ENCODE measurements around the gene MKI67. TPM values are rescaled to one million over a fixed set of nuclear protein-coding genes. Genes with fewer than 3 reads are reported as not detected.
A peak's percentile ranks its signal among the peaks of the same experiment; 100 is the strongest.

MKI67 gene
- total and polyA plus RNA-seq, 2 of the 4 experiments (the other 2 are of a cell fraction), result 13.5 to 36.4 TPM

GRCh38 chr10:128064108-128064969, 61.9 kb downstream of the MKI67 start:
- no peaks in the 10 kb centered on the region for H3K9me3 ChIP-seq (ENCODE audit: control insufficient read depth, insufficient read depth, low read length)
- TF ChIP-seq MAZ (IDR thresholded peaks at IDR 0.05; ENCODE audit: borderline replicate concordance, low read depth, low read length) (peak; percentile 45; the same call in 1 of the 2 replicates), RAD21 (IDR thresholded peaks at IDR 0.05; ENCODE audit: low read length) (no peak), CEBPB (IDR thresholded peaks at IDR 0.05; ENCODE audit: low read depth, low read length) (peak; percentile 67), BHLHE40 (IDR thresholded peaks at IDR 0.05; ENCODE audit: low read depth, low read length) (peak; percentile 65), MAFK (IDR thresholded peaks at IDR 0.05; ENCODE audit: low read depth, low read length) (no peak)
- H3K9me1 ChIP-seq (ENCODE audit: insufficient read depth, low read length), result peaks cover 3% of the 10 kb centered on the region; the same call in 1 of the 2 replicates
- in situ Hi-C loops (cut with MboI; ENCODE audit: low sequenced_read_pairs) (no loop called here), dilution Hi-C loops (cut with HindIII; ENCODE audit: low sequenced_read_pairs, unreplicated experiment) (no loop called here), intact Hi-C loops (cut with micrococcal nuclease) (no loop called here)
- no peak overlapping the region for H2BK5ac ChIP-seq (ENCODE audit: low read depth, low read length, poor library complexity, severe bottlenecking)
- no peak overlapping the region; the same call in 1 of the 2 replicates for H3K14ac ChIP-seq (replicated peaks; ENCODE audit: low read depth, low read length)
- peak overlapping the region; percentile 62; the same call in 1 of the 2 replicates for H3K18ac ChIP-seq (ENCODE audit: low read depth, low read length)
- H3K4ac ChIP-seq (ENCODE audit: low read depth, low read length), result no peak overlapping the region
- H3K4me1 ChIP-seq (ENCODE audit: control insufficient read depth, insufficient read depth, low read length), result peaks cover 6% of the 10 kb centered on the region
- H3K56ac ChIP-seq (ENCODE audit: extremely low read depth, insufficient read depth, low read length), result no peak overlapping the region
- DNase-seq (peak; percentile 49), ATAC-seq (ENCODE audit: low read depth) (peak; percentile 44)
- H3K36me3 ChIP-seq (ENCODE audit: control insufficient read depth, insufficient read depth, low read length), result no peaks in the 10 kb centered on the region
- H3K4me2 ChIP-seq (ENCODE audit: low read depth, low read length), result no peak overlapping the region
- H3K23ac ChIP-seq (ENCODE audit: low read depth, low read length), result no peak overlapping the region
- H2BK120ac ChIP-seq (ENCODE audit: low read depth, low read length), result no peak overlapping the region
- WGBS, 2 experiments (ENCODE audit: extremely low coverage in 2 of 2, insufficient read length in 1 of 2), result 60% methylated on average over 1 of the region's 11 CpGs; no CpG with 5 or more reads in 1 of the 2 experiments
- no peak overlapping the region for H2BK15ac ChIP-seq (ENCODE audit: low read depth, low read length)
- H2AFZ ChIP-seq (replicated peaks; ENCODE audit: low read length, poor library complexity), result peak overlapping the region; percentile 54
- peak overlapping the region; percentile 51 for H4K5ac ChIP-seq (ENCODE audit: low read depth, low read length)
- H3K27me3 ChIP-seq (ENCODE audit: control insufficient read depth, insufficient read depth, low read length), result no peaks in the 10 kb centered on the region; the same call in 1 of the 2 replicates
- no peak overlapping the region for H4K8ac ChIP-seq (ENCODE audit: low read depth in 2 of 2, low read length in 2 of 2)
- no peak overlapping the region for H3K27ac ChIP-seq (ENCODE audit: insufficient read depth, low read length)
- no peak overlapping the region for H2AK9ac ChIP-seq (replicated peaks; ENCODE audit: low read depth, low read length, poor library complexity)
- no peak overlapping the region for H3K4me3 ChIP-seq (ENCODE audit: insufficient read depth, low read depth, low read length)
- no peaks in the 10 kb centered on the region for H3K79me1 ChIP-seq (ENCODE audit: low read depth in 1 of 2, low read length in 2 of 2)
- CTCF ChIA-PET, result no interaction called here
- no TSS peak for BruUV-seq (replicated peaks)
- no peaks in the 10 kb centered on the region for H4K20me1 ChIP-seq (ENCODE audit: insufficient read depth, low read length)
- no peak overlapping the region for H3K9ac ChIP-seq (ENCODE audit: low read depth, low read length)
- no peak overlapping the region; the same call in 1 of the 2 replicates for H4K91ac ChIP-seq (ENCODE audit: insufficient read depth, low read depth, low read length)
- POLR2A ChIA-PET (ENCODE audit: unreplicated experiment), result no interaction called here
- no peak overlapping the region for H2BK20ac ChIP-seq (ENCODE audit: low read depth, low read length)
- no peak overlapping the region for H2AK5ac ChIP-seq (ENCODE audit: low read depth, low read length)
